Measurements from ENCODE around the gene SSH2.

DNA sequence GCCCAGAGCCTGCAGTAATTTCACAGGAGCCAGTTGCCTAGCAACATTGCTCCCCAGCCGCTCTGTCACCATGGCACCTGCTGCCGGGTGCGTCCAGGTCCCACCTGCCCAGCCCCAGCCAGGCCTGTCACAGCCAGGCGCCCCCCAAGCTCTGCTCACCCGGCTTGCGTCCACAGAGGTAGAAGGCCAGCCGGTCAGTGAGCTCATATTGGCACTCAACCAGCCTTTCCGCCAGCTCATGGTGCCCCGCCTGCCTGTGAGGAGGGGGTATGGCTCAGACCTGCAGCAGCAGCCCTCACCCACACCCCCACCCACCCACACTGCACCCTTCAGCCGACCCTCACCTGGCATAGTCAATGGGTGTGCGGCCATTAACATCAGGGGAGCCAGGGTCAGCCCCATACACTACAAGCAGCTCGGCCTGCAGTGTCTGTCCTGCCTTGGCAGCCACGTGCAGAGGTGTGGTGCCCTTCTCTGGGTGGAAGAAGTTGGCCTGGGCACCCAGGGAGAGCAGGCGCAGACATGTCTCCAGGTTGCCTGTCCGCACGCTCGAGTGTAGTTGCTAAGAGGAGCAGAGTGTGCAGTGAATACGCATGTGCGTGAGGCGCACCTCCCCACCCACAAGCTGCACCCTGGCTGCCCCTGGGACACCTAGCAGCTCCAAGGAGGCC is 348.3 kb downstream of the SSH2 start:
- TF ChIP-seq ZFP30 (CRISPR knock-in tag; IDR thresholded peaks at IDR 0.05): no peak
- TF ChIP-seq, protein P1, sequence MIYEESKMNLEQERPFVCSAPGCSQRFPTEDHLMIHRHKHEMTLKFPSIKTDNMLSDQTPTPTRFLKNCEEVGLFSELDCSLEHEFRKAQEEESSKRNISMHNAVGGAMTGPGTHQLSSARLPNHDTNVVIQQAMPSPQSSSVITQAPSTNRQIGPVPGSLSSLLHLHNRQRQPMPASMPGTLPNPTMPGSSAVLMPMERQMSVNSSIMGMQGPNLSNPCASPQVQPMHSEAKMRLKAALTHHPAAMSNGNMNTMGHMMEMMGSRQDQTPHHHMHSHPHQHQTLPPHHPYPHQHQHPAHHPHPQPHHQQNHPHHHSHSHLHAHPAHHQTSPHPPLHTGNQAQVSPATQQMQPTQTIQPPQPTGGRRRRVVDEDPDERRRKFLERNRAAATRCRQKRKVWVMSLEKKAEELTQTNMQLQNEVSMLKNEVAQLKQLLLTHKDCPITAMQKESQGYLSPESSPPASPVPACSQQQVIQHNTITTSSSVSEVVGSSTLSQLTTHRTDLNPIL (CRISPR knock-in tag; IDR thresholded peaks at IDR 0.05; ENCODE audit: low read depth): no peak
- TF ChIP-seq, protein P2, sequence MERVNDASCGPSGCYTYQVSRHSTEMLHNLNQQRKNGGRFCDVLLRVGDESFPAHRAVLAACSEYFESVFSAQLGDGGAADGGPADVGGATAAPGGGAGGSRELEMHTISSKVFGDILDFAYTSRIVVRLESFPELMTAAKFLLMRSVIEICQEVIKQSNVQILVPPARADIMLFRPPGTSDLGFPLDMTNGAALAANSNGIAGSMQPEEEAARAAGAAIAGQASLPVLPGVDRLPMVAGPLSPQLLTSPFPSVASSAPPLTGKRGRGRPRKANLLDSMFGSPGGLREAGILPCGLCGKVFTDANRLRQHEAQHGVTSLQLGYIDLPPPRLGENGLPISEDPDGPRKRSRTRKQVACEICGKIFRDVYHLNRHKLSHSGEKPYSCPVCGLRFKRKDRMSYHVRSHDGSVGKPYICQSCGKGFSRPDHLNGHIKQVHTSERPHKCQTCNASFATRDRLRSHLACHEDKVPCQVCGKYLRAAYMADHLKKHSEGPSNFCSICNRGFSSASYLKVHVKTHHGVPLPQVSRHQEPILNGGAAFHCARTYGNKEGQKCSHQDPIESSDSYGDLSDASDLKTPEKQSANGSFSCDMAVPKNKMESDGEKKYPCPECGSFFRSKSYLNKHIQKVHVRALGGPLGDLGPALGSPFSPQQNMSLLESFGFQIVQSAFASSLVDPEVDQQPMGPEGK (CRISPR knock-in tag; IDR thresholded peaks at IDR 0.05; ENCODE audit: borderline replicate concordance): no peak
- TF ChIP-seq ZFP3 (CRISPR knock-in tag; IDR thresholded peaks at IDR 0.05): no peak
- no peak for TF ChIP-seq ARNTL (CRISPR knock-in tag; IDR thresholded peaks at IDR 0.05; ENCODE audit: borderline replicate concordance, low read depth)
- TF ChIP-seq SNAI2 (CRISPR knock-in tag; IDR thresholded peaks at IDR 0.05): no peak
- no peak for TF ChIP-seq GLIS3 (CRISPR knock-in tag; IDR thresholded peaks at IDR 0.05)
- TF ChIP-seq, protein P3, sequence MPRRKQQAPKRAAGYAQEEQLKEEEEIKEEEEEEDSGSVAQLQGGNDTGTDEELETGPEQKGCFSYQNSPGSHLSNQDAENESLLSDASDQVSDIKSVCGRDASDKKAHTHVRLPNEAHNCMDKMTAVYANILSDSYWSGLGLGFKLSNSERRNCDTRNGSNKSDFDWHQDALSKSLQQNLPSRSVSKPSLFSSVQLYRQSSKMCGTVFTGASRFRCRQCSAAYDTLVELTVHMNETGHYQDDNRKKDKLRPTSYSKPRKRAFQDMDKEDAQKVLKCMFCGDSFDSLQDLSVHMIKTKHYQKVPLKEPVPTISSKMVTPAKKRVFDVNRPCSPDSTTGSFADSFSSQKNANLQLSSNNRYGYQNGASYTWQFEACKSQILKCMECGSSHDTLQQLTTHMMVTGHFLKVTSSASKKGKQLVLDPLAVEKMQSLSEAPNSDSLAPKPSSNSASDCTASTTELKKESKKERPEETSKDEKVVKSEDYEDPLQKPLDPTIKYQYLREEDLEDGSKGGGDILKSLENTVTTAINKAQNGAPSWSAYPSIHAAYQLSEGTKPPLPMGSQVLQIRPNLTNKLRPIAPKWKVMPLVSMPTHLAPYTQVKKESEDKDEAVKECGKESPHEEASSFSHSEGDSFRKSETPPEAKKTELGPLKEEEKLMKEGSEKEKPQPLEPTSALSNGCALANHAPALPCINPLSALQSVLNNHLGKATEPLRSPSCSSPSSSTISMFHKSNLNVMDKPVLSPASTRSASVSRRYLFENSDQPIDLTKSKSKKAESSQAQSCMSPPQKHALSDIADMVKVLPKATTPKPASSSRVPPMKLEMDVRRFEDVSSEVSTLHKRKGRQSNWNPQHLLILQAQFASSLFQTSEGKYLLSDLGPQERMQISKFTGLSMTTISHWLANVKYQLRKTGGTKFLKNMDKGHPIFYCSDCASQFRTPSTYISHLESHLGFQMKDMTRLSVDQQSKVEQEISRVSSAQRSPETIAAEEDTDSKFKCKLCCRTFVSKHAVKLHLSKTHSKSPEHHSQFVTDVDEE (CRISPR knock-in tag; IDR thresholded peaks at IDR 0.05): no peak
- no peak for TF ChIP-seq BACH2 (CRISPR knock-in tag; IDR thresholded peaks at IDR 0.05; ENCODE audit: borderline replicate concordance)
